Stimulated activated CD4-positive, alpha-beta T cell treated with anti-CD3 and anti-CD28 coated beads, Interleukin-12 subunit alpha, Interleukin-12 subunit beta, amount 100 ng/mL, for 48 hours (primary cell): Measurements from ENCODE around the gene AKAP12.

Source experiments
- DNase-seq, 3 donors: peaks; one replicate each; pipeline ENCODE4 v3.0.0-alpha.2; 2020; ENCODE audit warnings: low read depth in 2 of 3, low spot score in 1 of 3

The AKAP12 gene

DNA sequence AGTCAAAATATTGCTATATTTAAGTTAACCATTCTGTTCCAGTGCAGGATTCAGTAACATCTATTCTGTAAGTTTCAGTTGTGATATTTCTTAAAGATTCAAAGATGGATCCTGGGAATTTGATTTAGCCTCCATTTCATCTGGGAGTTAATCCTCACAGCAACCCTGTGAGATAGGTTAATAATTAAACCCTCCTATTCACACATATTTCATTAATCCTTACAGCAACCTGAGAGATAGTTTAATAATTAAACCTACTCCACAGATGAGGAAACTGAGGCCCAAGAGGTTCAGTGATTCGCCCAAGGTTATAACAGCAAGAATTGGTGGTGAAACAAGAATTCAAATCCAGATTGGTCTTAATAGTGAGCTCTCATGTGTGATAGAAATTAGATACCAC is 162.5 kb downstream of the AKAP12 start:
- DNase-seq, result no peak

DNA sequence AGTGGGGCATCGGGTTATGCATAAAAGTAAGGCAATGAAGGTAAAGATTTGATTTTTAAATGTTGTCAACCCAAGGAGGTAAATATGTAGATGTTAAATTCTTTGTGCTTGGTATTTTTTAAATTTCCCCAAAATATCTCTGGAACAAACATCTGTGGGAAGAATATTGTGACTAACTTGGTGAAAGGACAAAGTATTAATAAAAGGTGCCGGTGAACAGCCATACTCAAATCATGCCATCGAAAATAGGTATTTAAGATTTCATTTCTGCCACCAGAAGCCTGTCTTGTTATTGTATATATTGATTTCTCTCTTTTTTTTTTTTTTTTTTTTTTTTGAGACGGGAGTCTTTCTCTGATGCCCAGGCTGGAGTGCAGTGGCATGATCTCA is 164.1 kb downstream of the AKAP12 start:
- no peak for DNase-seq
